GM12801 (cell line): Measurements from ENCODE around the gene PKDREJ.

ENCODE experiments used
- CTCF ChIP-seq: IDR thresholded peaks from one replicate; pipeline ENCODE4 v1.5.1; 2011; ENCODE audit warnings: control low read depth; ENCODE audit not compliant: insufficient read length; ENCODE audit errors: extremely low read depth

The PKDREJ gene

GRCh38 chr22:46241396-46242007 lies 21.6 kb downstream of the PKDREJ start:
- no peak for TF ChIP-seq CTCF

- no peak for TF ChIP-seq CTCF
Observed at GRCh38 chr22:46240907-46241306, 22.2 kb downstream of the PKDREJ start.

- TF ChIP-seq CTCF = no peak
Observed at GRCh38 chr22:46240506-46240905, 22.6 kb downstream of the PKDREJ start.

GRCh38 chr22:46240073-46240472 lies 23.1 kb downstream of the PKDREJ start:
- no peak for TF ChIP-seq CTCF

GRCh38 chr22:46239261-46240048 lies 23.7 kb downstream of the PKDREJ start:
- no peak for TF ChIP-seq CTCF

- TF ChIP-seq CTCF = no peak
Observed at GRCh38 chr22:46238541-46238940, 24.6 kb downstream of the PKDREJ start.

- TF ChIP-seq CTCF = no peak
Observed at GRCh38 chr22:46237453-46238124, 25.6 kb downstream of the PKDREJ start.
